Frontal cortex (tissue), 4 donors: Measurements from ENCODE around the gene CLMP. TPM values are rescaled to one million over a fixed set of nuclear protein-coding genes. Genes with fewer than 3 reads are reported as not detected.
"Not testable (repeated sequence)": the region's sequence is repeated elsewhere in the genome, so short reads cannot be mapped to it uniquely, and the experiment has no call there.

Source experiments
- DNase-seq, 2 donors: peaks; one replicate each; pipeline ENCODE4 v3.0.0; 2012; ENCODE audit warnings: low spot score in 2 of 2
- FAIRE-seq: peaks from 2 replicates; lab custom pipeline; 2012; peaks lifted over from hg19 to GRCh38; lab: Jason Lieb, UNC
- total RNA-seq: library from RNA; depleted of rRNA; stranded (reverse); fragments of >200 nt; gene quantifications from one replicate; pipeline ENCODE4 v1.2.3, GENCODE V29; 2014
- donor health status: control.
- donor health status: control.
- donor health status: control.

CLMP gene
- total RNA-seq, 1 donor from 2014 or later, result 50.5 TPM

DNA sequence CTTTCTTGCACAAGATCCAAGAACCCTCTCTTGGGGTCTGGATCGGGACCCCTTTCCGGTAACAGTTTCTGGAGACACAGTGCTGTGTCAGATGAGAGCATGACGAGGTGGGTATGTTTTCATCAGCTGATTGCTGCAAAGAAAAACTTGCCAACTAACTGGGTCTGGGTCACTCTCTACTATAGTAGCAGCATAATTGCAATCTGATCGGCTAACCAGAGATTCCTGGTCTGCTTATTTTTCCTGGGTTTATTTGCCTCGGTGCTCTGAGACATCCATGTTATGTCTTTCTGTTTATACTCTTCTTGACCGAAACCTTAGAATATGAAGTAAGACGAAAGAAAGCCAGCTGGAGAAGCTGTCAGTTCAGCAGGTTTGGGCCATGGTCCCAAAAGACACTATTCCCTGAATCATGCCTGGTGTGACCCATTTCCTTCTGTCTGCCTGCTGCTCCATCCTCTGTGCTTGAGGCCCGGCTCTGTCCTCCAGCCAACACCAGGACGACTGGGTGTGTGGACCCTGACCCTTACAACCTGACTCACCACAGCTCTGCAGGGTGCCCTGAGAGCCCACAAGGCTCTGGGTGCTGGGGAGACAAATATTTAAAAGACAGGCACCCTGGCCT is 24.1 kb upstream of the CLMP start:
- FAIRE-seq (no peak), DNase-seq (no peak)

DNA sequence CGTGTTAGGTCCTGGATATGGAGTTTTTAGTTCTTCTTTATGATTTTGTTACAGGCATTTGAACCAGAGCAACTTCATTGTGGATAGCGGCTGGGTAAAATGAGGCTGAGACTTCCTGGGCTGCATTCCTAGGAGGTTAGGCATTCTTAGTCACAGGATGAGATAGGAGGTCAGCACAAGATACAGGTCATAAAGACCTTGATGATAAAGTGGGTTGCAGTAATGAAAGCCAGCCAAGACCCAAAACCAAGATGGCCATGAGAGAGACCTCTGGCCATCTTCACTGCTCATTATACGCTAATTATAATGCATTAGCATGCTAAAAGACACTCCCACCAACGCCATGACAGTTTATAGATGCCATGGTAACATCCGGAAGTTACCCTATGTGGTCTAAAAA is 23.4 kb upstream of the CLMP start:
- FAIRE-seq, result no peak
- no peak for DNase-seq

DNA sequence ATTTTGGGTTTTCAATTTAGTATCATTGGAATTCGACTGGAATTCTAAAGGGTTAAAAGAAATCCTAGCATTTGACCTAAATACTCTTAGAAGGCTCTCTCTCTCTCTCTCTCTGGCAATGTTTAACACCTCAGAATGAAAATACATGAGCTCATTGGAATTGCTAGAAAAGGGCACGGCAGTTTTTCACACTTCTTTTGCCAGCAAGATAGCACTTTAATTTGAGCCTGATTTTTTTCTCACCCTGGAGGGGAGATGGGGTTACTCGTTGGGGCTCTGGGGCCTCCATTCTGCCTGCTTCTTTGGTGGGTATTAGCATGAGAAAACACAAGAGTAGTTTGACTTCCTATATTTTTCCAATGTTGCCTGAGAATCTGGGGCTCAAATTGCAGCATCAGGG is 22.8 kb upstream of the CLMP start:
- FAIRE-seq (no peak), DNase-seq (no peak)

DNA sequence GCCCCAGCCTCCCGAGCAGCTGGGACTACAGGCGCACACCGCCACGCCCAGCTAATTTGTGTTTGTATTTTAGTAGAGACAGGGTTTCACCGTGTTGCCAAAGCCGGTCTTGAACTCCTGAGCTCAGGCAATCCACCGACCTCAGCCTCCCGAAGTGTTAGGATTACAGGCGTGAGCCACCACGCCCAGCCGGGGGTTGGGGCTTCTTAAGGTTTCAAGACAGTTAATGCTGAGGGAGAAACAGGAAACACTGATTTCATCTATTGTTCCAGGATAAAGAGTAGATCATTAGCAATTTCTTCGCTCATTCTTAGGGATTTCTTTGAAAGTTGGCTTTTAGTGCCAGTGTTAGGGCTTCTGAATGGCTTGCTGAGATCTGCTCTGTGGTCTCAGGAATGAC is 21.2 kb upstream of the CLMP start:
- FAIRE-seq, result no peak
- DNase-seq, result no peak

DNA sequence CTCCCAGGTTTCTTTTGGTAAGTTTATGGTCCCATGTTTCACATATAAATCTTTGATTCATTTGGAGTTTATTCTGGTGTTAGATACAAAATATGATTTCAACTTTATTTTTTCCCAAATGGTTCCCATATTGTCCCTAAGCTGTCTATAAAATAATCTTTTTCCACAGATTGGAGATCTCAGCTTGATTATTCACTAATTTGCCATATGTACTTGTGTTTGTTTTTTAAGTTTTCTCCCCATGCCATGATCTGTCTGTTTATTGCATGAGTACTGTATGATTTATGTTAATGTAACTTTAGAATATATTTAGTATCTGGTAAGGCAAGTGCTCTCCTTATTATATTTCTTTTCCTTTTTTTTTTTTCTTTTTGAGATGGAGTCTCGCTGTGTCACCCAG is 19.9 kb upstream of the CLMP start:
- DNase-seq (no peak), FAIRE-seq (no peak)

DNA sequence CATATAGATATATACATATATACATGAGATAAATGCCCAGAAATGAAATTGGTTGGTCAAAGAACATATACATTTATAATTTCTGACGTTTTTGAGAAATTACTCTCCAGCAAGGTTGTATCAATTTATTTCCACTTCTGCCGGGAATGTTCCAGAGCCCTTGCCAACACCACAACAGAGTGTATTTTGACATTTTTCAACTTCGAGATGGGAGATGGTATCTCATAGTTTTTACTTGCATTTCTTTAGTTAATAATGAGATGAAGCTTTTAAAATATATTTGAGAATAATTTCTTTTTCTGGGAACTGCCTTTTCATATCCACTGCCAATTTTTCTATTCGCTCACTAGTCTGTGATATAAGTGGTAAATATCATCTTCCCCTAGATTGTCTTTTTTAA is 19.3 kb upstream of the CLMP start:
- FAIRE-seq (no peak), DNase-seq (no peak)

DNA sequence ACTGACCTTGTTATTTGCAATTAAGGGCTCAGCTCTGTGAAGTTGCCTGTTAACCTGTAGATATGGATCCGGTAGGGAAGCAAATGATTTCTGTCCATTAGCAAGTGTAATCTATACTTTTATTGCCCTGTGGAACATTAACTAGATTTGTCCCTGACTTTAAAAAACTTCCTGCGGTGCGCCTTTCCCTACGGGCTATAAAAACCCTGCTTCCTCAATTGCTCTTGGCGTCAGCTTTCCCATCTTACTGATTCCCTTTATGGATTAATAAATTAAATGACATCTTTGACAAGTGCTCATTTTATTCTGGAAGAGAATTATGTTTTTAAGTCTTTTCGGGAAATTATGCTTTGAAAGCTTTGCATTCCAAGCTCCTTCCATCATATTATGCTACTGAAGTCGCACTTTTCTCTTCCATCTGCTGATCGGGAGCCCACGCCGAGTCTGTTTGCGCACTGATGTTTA is 18.3 kb upstream of the CLMP start:
- no peak for DNase-seq
- no peak for FAIRE-seq

DNA sequence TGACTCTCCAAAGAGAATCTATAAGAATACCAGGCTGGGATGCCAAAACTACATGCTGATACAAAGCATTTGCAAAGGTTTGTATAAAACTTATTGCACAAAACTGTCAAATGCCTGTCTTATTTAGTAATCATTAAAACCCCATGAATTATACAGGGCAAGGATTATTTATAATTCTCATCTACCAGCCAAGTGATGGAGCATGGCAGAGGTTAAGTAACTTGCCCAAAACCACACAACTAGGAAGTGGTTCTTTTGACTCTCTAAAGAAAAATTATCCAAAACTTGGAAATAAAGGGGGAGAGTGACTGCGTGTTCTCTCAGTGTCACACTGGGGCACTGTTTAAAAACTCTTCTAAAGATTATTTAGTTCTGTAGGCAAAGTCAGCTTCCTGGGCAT is 17.4 kb upstream of the CLMP start:
- FAIRE-seq (no peak), DNase-seq (no peak)

DNA sequence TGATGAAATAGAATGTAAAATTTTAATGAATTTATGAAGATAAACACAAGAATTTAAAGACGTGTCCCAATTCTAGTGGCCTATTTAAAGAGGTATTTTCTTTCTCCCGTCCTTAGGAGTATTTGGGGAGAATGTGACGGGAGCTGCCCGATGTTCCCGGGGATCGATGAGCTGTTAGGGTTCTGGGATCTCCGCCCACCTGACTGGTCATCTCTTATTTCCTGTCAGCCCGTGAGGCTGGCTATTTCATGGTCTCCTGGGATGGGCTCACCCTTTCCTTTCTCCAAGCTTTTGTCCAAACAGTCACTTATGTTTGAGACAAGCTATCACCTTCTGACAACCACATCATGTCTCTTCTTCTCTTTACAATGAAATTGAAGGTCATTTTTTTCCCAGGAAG is 16.9 kb upstream of the CLMP start:
- FAIRE-seq, result no peak
- no peak for DNase-seq

DNA sequence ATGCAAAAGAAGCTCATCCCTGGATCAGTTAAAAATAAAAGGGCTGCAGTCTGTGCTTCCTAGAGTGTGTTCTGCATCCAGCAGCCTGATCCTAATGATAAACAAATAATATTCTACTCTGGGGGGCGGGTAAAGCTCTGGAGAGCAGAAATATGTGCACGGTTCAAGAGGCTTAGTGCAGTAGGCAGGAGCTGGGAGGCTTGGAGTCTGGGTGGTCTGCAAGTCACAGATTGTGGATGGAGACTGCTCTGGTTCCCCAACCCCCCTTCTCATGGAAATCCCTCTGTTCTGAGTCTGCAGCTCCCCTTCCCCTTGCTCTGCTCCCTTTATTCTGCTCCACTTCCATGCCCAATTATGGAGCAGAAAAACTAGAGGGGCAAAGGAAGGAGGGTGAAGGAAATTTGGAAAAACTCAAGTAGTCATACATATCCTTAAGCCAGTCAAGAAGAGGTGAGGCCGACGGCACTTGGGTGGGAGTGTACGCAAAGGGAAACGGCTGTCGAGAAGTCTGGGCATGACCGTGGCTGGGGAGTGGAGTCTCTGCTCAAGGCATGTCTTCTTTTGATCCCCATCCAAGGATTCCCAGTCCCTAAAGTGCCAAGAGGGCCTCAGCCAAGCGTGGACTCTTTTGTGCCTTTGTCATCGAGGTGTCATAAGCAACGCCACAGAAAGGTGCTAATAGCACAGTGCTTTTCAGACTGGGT is 16.3 kb upstream of the CLMP start:
- no peak for FAIRE-seq

DNA sequence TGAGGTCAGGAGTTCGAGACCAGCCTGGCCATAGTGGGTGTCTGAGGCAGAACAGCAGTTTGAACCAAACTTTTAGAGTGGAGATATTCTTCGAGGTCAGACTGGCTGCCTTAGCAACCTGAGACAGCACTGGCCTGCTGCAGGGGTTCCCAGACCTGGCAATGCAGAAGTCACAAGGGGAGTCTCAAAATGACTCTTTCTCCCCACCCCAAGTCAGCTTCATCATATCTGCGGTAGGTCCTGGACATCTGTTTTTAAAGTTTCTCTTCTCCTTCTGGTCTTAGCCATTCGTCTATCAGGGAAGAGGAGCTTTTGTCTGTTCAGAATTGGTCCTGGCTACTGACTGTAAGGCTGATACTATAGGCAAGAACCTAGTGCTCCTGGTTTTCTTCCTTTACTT is 14.5 kb upstream of the CLMP start:
- FAIRE-seq, result no peak
- DNase-seq, result no peak

More for the DNA sequence above, 16.3 kb upstream of the CLMP start:
- no peak for DNase-seq

DNA sequence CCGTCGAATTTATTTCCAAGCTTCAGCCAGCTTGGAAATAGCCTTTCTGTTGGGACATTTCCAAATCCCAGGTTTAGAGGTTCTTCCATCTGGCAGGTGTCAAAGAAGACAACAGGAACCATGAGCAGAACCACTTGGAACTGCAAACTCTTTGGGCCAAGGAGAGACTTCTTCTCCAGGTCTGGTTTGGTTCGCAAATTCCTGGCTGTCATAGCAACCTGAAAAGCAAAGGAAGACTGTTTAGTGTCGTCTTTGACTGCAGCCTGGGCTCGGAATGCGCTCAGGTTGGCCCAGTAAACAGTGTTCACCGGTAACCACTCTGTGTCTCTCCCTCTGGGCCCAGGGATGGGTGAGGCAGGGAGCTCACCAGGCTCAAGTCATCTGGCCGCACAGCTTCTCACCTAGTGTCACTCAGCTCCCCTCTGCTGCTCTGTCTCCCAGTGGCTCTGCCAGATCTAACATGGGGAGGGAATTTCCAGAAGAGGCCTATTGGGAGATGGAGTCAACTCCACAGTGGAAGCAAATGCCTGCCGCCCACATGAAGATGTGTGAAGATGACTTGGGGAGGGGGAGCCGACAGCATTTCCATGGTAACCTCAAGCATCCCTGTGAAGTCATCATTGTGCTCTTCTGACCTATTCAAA is 11.9 kb upstream of the CLMP start:
- DNase-seq (no peak), FAIRE-seq (no peak)

DNA sequence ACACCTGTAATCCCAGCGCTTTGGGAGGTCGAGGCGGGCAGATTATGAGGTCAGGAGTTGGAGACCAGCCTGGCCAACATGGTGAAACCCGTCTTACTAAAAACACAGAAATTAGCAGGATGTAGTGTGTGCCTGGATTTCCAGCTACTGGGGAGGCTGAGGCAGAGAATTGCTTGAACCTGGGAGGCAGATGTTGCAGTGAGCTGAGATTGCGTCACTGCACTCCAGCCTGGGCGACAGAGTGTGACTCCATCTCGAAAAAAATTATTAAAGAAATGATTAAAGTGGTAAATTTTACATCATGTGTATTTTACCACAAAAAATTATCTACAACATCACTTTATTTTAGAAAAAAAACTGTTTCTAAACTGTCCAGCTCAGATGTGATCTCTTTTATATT is 11.0 kb upstream of the CLMP start:
- FAIRE-seq, DNase-seq: not testable (repeated sequence)

DNA sequence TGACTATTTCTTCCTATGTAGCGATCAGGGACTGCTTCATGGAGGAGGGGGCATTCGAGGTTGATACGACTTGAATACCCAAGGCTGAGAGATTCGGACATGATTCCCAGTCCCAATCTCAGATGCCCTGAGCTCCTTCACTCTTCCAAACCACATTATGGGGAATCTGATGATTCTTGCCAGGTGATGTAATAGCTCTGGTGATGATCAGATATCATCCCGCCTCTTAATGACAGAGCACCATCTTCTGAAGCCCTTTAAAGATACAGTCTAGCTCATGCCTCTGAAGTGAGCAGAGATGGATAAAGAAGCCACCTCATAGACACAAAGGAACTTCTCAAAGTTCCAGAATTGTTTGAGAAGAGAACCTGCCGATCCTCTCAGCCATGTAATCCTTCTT is 8.9 kb upstream of the CLMP start:
- FAIRE-seq, result no peak

DNA sequence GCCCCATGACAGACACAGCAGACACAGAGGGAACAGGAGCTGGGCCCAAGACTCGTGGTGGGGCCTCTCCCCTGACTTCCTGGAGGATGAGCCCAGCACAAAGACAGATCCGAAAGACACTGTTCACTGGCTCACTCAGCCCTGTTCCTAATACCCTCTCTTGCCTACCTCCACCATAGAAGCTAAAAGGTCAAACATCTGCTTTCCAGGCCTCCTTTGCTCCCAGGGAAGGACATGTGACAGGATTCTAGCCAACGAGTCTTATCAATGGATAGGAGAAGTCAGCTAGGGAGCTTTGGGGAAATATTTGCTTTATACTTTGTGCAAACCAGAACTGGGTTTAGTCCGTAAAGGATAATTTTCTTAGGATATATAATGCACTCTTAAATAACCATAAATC is 8.4 kb upstream of the CLMP start:
- DNase-seq (no peak), FAIRE-seq (no peak)

More for the DNA sequence above, 8.9 kb upstream of the CLMP start:
- no peak for DNase-seq

DNA sequence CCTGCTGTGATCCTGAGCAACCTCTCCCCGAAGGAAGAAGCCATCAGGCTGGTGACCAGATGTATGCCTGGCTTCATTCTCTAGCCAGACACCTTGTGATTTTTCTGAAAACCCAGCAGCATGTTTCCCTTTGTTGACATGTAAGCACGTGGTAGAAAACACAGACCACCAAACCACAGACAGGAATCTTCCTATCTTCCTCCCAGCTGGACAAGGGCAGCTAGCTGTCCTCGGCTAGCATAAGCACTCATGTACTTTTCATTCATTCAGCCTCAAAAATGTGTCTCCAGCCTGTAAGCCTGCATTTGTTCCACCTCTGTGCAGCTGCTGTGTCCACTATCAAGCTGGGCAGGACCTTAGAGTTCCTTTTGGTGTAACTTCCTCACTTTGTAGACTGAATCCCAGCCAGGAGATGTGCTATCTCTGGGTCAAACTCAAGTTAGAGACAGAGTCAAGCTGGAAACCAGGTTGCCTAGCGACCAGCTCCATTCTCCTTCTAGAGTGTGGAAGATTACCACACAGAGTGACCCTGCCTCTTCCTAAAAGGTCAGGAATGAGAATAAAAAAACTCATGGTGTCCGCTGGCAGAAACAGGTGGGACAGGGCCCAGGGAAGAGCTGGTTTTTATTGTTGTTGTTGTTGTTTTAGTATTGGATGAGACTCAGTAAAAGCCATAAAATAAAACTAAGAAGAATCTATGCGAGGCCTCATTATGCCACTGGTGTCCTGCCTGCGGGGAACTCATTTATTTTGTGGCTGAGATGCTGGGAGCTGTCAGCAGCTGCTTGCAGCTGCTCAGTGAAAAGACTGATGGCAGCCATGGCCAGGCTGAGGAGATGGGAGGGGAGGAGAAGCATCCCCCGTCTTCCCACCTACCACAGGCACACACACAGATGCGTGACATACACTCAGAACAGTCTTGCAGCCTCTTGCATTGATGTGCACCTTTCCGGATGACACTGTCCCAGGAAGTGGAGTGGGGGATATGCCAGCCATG is 7.4 kb upstream of the CLMP start:
- FAIRE-seq (no peak), DNase-seq (no peak)

DNA sequence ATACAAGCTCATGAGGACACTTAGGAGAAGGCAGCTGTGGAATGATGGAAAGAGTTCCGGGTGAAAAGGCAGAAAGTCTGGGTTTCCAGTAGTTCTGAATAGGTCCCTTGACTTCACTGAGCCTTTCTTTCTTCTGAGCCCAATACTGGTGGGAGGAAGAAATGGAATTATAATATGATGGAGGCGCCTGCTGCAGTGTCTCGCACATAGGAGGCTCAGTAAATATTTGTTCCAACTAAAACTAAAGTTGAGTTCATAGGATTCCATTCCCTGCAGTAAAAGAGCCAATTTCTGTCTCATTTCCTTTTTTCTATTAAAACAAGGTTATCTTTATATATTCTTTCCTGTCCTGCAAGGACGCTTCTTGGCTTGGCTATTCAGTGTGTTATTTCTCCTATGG is 5.2 kb upstream of the CLMP start:
- DNase-seq (no peak), FAIRE-seq (no peak)

DNA sequence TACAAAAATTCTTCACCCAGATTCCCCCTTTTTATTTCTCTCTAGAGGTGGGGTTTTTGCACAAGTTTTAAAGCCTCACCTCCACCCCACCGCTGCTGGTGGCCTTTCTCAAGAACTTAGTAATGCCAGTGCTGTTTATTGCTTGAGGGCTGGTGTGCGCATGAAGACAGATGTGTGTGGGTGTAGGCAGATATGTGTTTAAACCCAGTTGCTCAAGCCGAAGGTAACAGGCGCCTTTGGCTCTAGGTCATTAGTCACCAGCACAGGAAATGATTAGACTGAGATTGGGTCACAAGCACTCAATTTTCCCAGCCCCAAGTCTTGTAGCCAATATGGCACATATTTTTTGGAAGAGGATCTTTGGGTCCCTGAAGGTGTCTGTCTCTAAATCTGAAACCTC is 2.7 kb upstream of the CLMP start:
- DNase-seq (no peak), FAIRE-seq (no peak)

DNA sequence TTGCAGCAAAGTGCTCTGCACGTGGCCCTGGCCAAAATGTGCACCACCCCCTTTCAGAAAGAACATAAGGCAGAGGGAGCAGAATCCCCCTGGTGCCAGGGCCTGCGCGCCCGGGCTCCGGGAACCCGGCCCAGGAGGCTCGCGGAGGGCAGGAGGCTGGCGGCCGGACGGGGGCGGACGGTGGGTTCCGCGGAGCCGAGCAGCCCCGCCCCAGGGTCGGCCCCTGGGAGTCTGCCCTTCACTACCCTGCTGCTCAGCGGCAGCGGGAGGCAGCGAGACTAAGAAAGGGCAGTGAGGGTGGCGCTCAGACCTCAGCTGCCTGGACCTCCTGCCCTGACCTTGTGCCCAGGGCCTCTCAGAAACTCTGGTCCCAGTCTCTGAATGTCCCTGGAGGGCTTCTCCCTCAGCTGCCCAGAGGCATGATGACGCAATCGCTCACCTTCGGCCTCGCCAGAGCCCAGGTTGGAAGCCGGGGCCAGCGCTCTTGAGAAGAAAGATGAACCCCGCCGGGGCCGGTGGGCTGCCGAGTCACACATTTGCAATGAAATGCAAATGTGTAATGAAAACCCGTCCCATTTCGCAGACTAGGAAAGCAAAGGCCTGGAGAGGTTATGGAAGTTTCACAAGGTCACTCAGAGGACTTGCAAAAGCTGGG is 1.1 kb upstream of the CLMP start:
- no peak for FAIRE-seq
- DNase-seq, result no peak
